ENCODE data around the gene CHCHD10.
"Not testable (repeated sequence)": the region's sequence is repeated elsewhere in the genome, so short reads cannot be mapped to it uniquely, and the experiment has no call there.

The CHCHD10 gene

GRCh38 chr22:23744485-23744884 lies 23.3 kb downstream of the CHCHD10 start:
- H3K27ac ChIP-seq: no peak overlapping the region
- no peak for TF ChIP-seq CTCF (IDR thresholded peaks at IDR 0.05)
- TF ChIP-seq ZFX (IDR thresholded peaks at IDR 0.05; ENCODE audit: borderline replicate concordance): no peak

GRCh38 chr22:23744001-23744400 lies 23.8 kb downstream of the CHCHD10 start:
- TF ChIP-seq CTCF (IDR thresholded peaks at IDR 0.05) (no peak), ZFX (IDR thresholded peaks at IDR 0.05; ENCODE audit: borderline replicate concordance) (no peak)
- H3K27ac ChIP-seq: no peak overlapping the region

GRCh38 chr22:23743303-23743705 lies 24.5 kb downstream of the CHCHD10 start:
- no peak overlapping the region for H3K27ac ChIP-seq
- TF ChIP-seq ZFX (IDR thresholded peaks at IDR 0.05; ENCODE audit: borderline replicate concordance) (no peak), CTCF (IDR thresholded peaks at IDR 0.05) (no peak)

DNA sequence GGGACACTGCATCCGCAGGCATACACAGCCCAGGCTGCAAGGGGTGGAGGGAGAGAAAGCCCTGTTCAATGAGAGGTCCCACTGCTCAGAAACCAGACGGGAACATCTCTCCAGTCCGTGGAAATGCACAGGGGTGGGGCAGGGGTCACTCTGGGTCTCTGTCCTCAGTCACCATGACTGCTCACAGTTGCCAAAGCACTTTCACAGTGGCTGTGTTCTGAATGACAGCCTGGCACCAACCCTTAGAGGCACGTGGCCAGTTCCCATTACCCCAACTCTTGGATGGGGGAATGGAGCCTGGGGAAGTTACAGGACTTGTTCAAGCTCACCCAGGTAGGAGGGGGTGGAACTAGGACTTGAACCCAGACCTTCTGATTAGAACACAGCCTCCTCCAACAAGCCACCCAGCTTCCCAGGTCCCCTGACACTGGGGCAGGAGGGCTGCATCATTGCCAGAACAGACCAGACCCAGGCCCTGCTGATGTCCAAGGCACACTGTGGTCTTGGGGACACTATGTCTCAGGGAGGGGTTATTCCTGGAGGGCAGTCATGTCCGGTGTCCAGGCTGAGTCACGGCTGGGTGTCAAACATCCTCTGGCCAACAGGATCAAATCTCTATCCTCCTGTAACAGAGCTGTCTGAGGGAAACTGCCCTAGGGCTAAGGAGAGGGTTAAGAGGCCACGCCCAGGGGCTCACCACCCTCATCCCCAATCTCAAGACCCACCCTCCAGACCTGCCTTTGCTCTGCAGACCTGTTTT lies 25.1 kb downstream of the CHCHD10 start:
- H3K27ac ChIP-seq: no peak overlapping the region
- no peak for TF ChIP-seq ZFX (IDR thresholded peaks at IDR 0.05; ENCODE audit: borderline replicate concordance)
- TF ChIP-seq CTCF (IDR thresholded peaks at IDR 0.05): no peak

- H3K27ac ChIP-seq: no peak overlapping the region
- TF ChIP-seq CTCF (IDR thresholded peaks at IDR 0.05): no peak
Observed at GRCh38 chr22:23737696-23738095, 30.1 kb downstream of the CHCHD10 start.

- not testable (repeated sequence) for H3K27ac ChIP-seq
Observed at GRCh38 chr22:23728108-23728507, 39.7 kb downstream of the CHCHD10 start.

GRCh38 chr22:23722724-23723123 lies 45.0 kb downstream of the CHCHD10 start:
- no peak for TF ChIP-seq ZFX (IDR thresholded peaks at IDR 0.05; ENCODE audit: borderline replicate concordance)
- TF ChIP-seq CTCF (IDR thresholded peaks at IDR 0.05): no peak

GRCh38 chr22:23722160-23722559 lies 45.6 kb downstream of the CHCHD10 start:
- no peak overlapping the region for H3K27ac ChIP-seq
- TF ChIP-seq ZFX (IDR thresholded peaks at IDR 0.05; ENCODE audit: borderline replicate concordance): no peak
- TF ChIP-seq CTCF (IDR thresholded peaks at IDR 0.05): no peak

More at GRCh38 chr22:23722724-23723123, 45.0 kb downstream of the CHCHD10 start:
- H3K27ac ChIP-seq: no peak overlapping the region

Measured in 22Rv1 (cell line).